Measurements from ENCODE around the gene SGIP1. TPM values are rescaled to one million over a fixed set of nuclear protein-coding genes. Genes with fewer than 3 reads are reported as not detected.

Gene SGIP1
- total RNA-seq, 1 donor from 2014 or later, result 32.8 TPM

GRCh38 chr1:66596191-66596590 lies 62.2 kb downstream of the SGIP1 start:
- H3K4me3 Mint-ChIP-seq (ENCODE audit: unreplicated experiment), result no peak overlapping the region
- no peak for TF ChIP-seq CTCF (IDR thresholded peaks at IDR 0.05; ENCODE audit: unreplicated experiment)
- H3K4me1 Mint-ChIP-seq (ENCODE audit: unreplicated experiment), result peaks cover 12% of the 10 kb centered on the region
- no peak for DNase-seq (ENCODE audit: low spot score)
- H3K27me3 Mint-ChIP-seq (ENCODE audit: unreplicated experiment), result peaks cover 1% of the 10 kb centered on the region
- no peak overlapping the region for H3K27ac Mint-ChIP-seq (ENCODE audit: unreplicated experiment)
- peaks cover 5% of the 10 kb centered on the region for H3K36me3 Mint-ChIP-seq (ENCODE audit: low read depth, unreplicated experiment)
- H3K9me3 Mint-ChIP-seq (ENCODE audit: unreplicated experiment), result no peaks in the 10 kb centered on the region

GRCh38 chr1:66597500-66597899 lies 63.5 kb downstream of the SGIP1 start:
- no peak for TF ChIP-seq CTCF (IDR thresholded peaks at IDR 0.05; ENCODE audit: unreplicated experiment)
- Mint-ChIP-seq H3K27ac (ENCODE audit: unreplicated experiment) (no peak overlapping the region), H3K4me3 (ENCODE audit: unreplicated experiment) (no peak overlapping the region), H3K9me3 (ENCODE audit: unreplicated experiment) (no peaks in the 10 kb centered on the region), H3K4me1 (ENCODE audit: unreplicated experiment) (peaks cover under 1% of the 10 kb centered on the region), H3K27me3 (ENCODE audit: unreplicated experiment) (peaks cover 1% of the 10 kb centered on the region), H3K36me3 (ENCODE audit: low read depth, unreplicated experiment) (peaks cover 5% of the 10 kb centered on the region)
- no peak for DNase-seq (ENCODE audit: low spot score)

GRCh38 chr1:66598670-66599069 lies 64.7 kb downstream of the SGIP1 start:
- no peak for DNase-seq (ENCODE audit: low spot score)
- Mint-ChIP-seq H3K4me3 (ENCODE audit: unreplicated experiment) (no peak overlapping the region), H3K9me3 (ENCODE audit: unreplicated experiment) (no peaks in the 10 kb centered on the region), H3K36me3 (ENCODE audit: low read depth, unreplicated experiment) (peaks cover 5% of the 10 kb centered on the region), H3K27ac (ENCODE audit: unreplicated experiment) (no peak overlapping the region), H3K4me1 (ENCODE audit: unreplicated experiment) (no peaks in the 10 kb centered on the region), H3K27me3 (ENCODE audit: unreplicated experiment) (peaks cover 1% of the 10 kb centered on the region)
- TF ChIP-seq CTCF (IDR thresholded peaks at IDR 0.05; ENCODE audit: unreplicated experiment), result no peak

- no peak overlapping the region for H3K27ac Mint-ChIP-seq (ENCODE audit: unreplicated experiment)
- H3K4me1 Mint-ChIP-seq (ENCODE audit: unreplicated experiment), result no peaks in the 10 kb centered on the region
- peaks cover 1% of the 10 kb centered on the region for H3K27me3 Mint-ChIP-seq (ENCODE audit: unreplicated experiment)
Observed at GRCh38 chr1:66599346-66599745, 65.4 kb downstream of the SGIP1 start.

More at GRCh38 chr1:66599346-66599745, 65.4 kb downstream of the SGIP1 start:
- no peak for DNase-seq (ENCODE audit: low spot score)
- Mint-ChIP-seq H3K36me3 (ENCODE audit: low read depth, unreplicated experiment) (peaks cover 5% of the 10 kb centered on the region), H3K4me3 (ENCODE audit: unreplicated experiment) (no peak overlapping the region), H3K9me3 (ENCODE audit: unreplicated experiment) (no peaks in the 10 kb centered on the region)
- TF ChIP-seq CTCF (IDR thresholded peaks at IDR 0.05; ENCODE audit: unreplicated experiment), result no peak

Data from endothelial cell (in vitro differentiated cells).